AG10803 (cell line): Measurements from ENCODE around the gene CEP128.

Experiments
- DNase-seq: peaks from one replicate; pipeline ENCODE4 v3.0.0; 2010; ENCODE audit warnings: low read depth
- H3K4me3 ChIP-seq: 2 replicates; pipeline ENCODE4 v1.5.1; 2011; ENCODE audit warnings: mild to moderate bottlenecking, low read length, control low read depth
- CTCF ChIP-seq: conservative IDR thresholded peaks from 2 replicates; pipeline ENCODE4 v1.5.1; 2011; ENCODE audit warnings: mild to moderate bottlenecking, low read length, control low read depth, inconsistent platforms

The CEP128 gene

DNA sequence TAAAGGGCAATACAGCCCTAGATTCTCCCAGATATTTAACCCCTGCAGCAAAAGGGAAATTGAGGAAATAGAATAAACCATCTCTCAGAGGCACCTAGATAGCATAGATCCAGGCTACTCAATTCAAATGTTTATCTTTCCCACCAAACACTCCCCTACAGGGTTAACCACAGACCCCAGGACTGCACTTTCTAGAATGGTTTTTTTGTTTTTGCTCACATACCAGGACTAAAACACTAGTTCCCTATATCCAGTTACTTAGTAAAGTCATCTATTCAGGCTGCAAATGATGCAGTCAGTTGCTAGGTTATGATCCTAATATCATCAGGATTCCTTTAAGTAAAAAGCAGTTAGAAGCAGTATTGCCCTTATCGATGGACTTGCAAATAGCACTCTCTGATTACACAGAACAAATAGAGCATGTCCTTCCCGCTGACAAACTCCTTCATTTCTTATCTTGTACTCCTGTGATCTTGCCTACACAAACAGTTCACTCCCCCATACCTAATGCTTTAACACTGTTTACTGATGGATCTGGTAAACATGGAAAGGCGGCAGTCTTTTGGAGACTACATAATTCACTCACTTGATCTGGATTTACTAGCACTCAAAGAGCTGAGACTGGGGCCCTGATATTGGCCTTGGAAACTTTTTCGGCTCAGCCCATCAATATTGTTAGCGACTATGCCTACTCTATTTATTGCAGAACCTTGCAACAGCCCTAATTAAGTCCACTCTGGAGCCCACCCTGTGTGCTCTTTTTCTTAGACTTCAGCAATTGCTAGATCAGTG lies 473.0 kb downstream of the CEP128 start:
- TF ChIP-seq CTCF, result no peak
- DNase-seq, result no peak

DNA sequence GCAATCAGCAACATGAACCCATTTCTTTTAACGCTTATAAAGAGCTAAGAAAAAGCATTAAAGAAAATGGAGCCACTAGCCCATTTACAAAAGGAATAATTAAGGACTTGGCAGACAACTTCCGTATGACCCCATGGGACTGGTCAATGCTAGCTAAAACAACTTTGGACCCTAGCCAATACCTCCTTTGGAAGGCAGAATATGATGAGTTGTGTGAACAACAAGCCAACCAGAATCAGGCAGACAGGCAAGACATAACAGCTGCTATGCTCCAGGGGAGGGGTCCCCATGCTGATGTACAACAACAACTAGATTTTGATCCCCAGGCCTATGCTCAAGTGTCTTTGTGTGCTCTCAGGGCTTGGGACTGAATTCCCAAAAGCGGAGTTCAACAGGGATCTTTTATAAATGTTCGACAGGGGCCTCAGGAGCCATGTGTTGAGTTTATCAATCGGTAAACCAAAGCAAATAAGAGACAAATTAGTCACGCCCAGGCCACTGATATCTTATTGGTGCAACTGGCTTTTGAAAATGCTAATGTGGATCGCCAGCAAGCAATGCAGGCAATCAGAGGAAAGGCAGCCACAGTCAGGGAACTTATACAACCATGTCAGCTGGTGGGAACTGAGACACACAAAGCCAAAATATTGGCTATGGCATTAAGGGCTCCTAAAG lies 475.9 kb downstream of the CEP128 start:
- DNase-seq, result no peak
- no peak overlapping the region for H3K4me3 ChIP-seq
- TF ChIP-seq CTCF, result no peak

More for the DNA sequence above, 473.0 kb downstream of the CEP128 start:
- H3K4me3 ChIP-seq, result no peak overlapping the region

GRCh38 chr14:80464531-80465149 lies 476.9 kb downstream of the CEP128 start:
- no peak for DNase-seq
- H3K4me3 ChIP-seq, result no peak overlapping the region
- no peak for TF ChIP-seq CTCF

GRCh38 chr14:80456209-80456608 lies 485.3 kb downstream of the CEP128 start:
- no peak for TF ChIP-seq CTCF
- peak; percentile 63 for DNase-seq
- no peak overlapping the region for H3K4me3 ChIP-seq

GRCh38 chr14:80455031-80455430 lies 486.5 kb downstream of the CEP128 start:
- no peak for DNase-seq
- no peak for TF ChIP-seq CTCF
- H3K4me3 ChIP-seq, result no peak overlapping the region

DNA sequence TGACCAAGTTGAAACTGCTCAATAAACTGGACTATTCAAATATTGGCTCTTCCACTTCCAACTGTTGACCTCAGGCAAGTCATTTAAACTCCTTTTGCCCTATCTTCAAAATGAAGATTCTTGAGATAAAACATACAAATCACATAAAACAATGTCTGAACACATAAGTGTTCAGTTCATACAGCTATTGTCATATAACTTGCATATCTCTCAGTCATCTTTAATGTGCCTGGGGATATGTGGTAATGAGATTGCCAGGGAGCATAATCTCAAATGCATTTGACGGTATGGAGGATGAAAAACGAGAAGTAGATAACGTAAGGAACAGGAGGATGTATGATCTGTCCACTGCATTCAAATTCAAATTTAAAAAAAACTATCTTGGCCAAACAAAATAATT lies 493.3 kb downstream of the CEP128 start:
- no peak for TF ChIP-seq CTCF
- no peak overlapping the region for H3K4me3 ChIP-seq
- DNase-seq, result no peak
